ENCODE measurements around the gene MRPL34.

GRCh38 chr19:17293605-17294004 is 12.1 kb upstream of the MRPL34 start:
- TF ChIP-seq, protein P1, sequence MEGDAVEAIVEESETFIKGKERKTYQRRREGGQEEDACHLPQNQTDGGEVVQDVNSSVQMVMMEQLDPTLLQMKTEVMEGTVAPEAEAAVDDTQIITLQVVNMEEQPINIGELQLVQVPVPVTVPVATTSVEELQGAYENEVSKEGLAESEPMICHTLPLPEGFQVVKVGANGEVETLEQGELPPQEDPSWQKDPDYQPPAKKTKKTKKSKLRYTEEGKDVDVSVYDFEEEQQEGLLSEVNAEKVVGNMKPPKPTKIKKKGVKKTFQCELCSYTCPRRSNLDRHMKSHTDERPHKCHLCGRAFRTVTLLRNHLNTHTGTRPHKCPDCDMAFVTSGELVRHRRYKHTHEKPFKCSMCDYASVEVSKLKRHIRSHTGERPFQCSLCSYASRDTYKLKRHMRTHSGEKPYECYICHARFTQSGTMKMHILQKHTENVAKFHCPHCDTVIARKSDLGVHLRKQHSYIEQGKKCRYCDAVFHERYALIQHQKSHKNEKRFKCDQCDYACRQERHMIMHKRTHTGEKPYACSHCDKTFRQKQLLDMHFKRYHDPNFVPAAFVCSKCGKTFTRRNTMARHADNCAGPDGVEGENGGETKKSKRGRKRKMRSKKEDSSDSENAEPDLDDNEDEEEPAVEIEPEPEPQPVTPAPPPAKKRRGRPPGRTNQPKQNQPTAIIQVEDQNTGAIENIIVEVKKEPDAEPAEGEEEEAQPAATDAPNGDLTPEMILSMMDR (IDR thresholded peaks at IDR 0.05; ENCODE audit: poor library complexity): no peak
- TF ChIP-seq EZH2 (IDR thresholded peaks at IDR 0.05; ENCODE audit: borderline replicate concordance): no peak
